ACHN (cell line): ENCODE results near the gene GNB2.
"Not testable (repeated sequence)": the region's sequence is repeated elsewhere in the genome, so short reads cannot be mapped to it uniquely, and the experiment has no call there.

Source experiments
- DNase-seq: peaks from one replicate; pipeline ENCODE4 v3.0.0-alpha.2; 2015
- in situ Hi-C: cut with HindIII; loops from 2 replicates; pipeline ENCODE4 v1.10.0; 2017; ENCODE audit warnings: low sequenced_read_pairs, low pct_ligation_motif_present, low pct_unique_long_range_greater_than_20kb

Gene GNB2

DNA sequence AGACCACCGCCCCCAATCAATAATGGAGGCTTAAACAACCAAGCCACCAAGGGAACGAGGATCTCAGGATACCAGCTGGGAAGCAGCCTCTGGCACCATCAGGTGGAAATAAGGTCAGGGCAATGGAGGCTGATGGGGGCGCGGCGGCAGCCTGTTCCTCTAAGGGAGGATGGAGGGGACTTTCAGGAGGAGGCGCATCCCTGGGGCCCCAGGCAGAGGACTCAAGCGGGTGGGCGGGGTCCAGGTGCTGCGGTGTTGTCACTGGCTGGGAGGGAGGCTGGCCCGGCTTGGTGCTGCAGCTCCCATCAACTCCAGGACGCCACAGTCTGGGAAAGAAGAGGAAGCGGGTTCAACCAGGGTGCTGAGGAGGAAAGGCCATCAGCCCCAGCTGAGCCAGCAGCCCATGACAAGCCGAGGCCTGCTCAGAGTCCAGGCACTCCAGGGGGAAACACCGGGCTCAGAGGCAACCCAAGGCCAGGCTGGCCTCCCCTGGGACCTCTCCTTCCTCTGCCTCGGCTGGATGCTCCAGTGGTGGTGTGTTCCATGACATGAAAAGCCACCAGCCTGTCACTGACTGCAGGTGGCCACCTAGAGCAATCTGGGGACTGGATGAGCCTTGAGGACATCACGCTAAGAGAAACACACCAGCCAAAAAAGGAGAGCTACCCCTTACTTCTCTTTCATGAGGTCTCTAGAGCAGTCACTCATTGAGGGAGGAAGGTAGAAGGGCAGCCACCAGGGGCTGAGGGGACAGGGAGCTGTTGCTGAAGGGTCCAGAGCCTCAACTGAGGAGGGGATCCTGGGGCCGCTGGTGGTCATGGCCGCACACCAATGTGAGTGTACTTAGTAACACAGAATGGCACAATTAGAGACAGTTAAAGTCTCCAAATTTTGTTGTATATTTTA is 15.9 kb downstream of the GNB2 start:
- in situ Hi-C loops = no loop called here
- DNase-seq = no peak

DNA sequence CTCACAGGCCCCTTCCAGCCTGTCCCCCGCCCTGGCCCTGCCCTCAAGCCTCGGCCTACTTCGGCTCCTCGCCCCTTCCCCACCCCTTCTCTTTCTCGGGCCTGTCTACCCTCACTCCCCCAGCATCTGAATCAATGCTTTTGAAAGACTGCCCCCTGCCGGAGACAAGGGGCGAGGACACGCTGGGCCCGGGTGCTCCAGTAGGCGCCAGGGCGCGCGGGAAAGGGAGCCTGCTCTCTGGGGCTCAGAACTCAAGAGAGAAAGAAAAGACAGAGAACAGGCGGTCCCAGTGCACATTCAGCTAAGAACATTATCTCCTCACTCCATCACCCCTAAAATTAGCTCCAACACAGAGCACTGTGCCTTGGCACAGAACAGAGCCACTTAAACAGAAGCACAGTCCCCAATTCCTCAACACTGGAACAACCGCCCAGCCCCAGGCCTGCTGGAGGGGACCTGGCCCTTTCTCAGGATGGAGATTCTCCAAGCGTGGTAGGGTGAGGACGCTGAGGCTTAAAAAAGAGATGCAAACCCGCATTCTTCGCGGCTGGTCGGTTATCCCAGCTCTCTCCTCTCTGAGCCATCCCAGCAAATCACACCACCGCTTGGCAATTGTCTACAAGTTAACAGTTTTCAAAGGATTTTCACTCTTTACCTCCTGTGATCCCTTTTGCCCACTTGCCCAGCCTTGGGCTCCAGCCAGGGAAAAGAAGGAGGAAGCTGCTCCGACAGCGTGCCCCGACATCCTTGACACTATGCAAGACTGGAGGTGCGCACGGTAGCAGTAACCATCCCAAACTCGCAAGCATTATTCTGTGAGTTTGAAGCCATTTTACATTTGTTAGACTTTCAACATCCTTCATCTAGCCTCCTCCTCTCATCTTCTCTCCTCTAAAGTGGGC is 18.4 kb downstream of the GNB2 start:
- DNase-seq = peak; percentile 84
- in situ Hi-C loops = no loop called here

DNA sequence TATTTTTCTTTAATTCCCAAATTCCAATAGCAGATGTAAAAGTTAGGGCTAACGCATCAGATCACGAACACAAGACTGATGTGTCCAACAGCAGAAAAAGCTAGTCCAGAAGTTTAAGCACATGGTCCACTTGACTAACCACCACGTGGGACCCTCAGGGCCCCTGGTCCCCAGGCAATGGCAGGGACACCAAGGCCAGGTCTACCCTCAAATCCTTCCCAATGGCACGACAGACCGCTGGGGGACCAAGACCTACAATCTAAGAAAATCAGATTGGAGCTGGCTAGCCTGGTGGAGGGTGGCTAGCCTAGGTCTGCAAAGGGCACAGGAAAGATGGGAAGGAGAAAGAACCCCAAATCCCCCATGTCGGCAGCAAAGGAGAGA is 19.0 kb downstream of the GNB2 start:
- in situ Hi-C loops = no loop called here
- no peak for DNase-seq

DNA sequence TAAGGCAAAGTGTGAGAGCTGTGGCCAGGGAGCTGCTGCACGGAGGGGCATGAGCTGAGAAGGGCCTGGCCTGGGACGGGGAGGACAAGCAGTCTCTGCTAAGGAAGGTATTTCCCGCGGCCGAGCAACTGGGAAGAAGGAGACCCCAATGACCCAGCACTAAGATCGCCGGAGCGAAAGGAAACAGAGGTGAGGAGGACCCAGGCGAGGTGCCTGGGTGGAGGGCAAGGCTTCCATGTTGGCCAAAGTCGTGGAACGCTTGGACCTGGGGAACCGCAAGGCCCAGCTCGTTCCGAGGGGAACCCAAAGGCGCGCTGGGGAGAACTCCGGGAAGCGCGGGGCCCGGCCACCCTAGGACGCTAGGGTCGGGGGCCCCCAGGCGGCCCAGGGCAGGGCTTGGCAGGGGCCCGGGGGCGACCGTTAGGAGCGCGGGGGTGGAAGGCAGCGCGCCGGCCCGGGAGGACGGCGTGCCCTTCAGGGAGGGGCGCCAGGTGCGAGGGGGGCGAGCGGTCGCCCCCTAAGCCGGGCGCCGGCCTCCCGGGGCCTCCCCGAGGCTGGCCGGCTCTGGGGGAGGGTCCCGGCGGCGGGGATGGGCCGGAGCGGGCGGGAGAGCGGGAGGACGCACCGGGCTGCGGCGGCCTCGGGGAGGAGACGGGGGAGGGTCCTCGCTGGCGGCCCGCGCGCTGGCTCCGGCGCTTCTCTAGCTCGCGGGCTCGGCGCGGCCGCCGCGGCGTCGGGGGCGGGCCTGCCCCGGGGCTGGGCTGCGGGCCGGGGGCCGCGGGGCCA is 20.0 kb downstream of the GNB2 start:
- in situ Hi-C loops = no loop called here
- no peak for DNase-seq

- DNase-seq = peak; percentile 80
- in situ Hi-C loops = no loop called here
These were observed 20.7 kb downstream of the GNB2 start, which contains the start of gene GIGYF1 for GRCh38 chr7:100694098-100694745. Gene GIGYF1 (minus strand): TSS chr7:100694250. CDS start chr7:100688238, 6,012 bp downstream.

DNA sequence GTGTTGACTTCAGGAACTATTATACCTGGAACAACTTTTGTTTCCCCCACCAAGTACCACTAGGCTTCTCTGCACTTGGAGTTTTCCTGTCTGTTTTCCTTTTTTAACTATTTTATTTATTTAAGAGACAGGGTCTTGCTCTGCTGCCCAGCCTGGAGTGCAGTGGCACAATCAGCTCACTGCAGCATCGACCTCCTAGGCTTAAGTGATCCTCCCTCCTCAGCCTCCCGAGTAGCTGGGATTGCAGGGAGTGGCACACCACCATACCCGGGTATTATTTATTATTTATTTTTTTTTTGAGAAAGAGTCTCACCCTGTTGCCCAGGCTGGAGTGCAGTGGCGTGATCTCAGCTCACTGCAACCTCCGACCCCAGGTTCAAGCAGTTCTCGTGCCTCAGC is 22.6 kb downstream of the GNB2 start:
- DNase-seq = no peak
- in situ Hi-C loops = no loop called here

GRCh38 chr7:100699018-100699417 is 25.5 kb downstream of the GNB2 start:
- no peak for DNase-seq
- in situ Hi-C loops = no loop called here

GRCh38 chr7:100701089-100701488 is 27.5 kb downstream of the GNB2 start:
- not testable (repeated sequence) for DNase-seq
- in situ Hi-C loops = loop anchor here (25.0 kb wide), 1 partner anchor 136 kb away; the partner anchor contains the start of gene EPHB4

- in situ Hi-C loops = loop anchor here (25.0 kb wide), 1 partner anchor 132 kb away; the partner anchor contains the start of gene EPHB4
- DNase-seq = peak; percentile 72
These were observed 31.8 kb downstream of the GNB2 start for GRCh38 chr7:100705320-100705752.

DNA sequence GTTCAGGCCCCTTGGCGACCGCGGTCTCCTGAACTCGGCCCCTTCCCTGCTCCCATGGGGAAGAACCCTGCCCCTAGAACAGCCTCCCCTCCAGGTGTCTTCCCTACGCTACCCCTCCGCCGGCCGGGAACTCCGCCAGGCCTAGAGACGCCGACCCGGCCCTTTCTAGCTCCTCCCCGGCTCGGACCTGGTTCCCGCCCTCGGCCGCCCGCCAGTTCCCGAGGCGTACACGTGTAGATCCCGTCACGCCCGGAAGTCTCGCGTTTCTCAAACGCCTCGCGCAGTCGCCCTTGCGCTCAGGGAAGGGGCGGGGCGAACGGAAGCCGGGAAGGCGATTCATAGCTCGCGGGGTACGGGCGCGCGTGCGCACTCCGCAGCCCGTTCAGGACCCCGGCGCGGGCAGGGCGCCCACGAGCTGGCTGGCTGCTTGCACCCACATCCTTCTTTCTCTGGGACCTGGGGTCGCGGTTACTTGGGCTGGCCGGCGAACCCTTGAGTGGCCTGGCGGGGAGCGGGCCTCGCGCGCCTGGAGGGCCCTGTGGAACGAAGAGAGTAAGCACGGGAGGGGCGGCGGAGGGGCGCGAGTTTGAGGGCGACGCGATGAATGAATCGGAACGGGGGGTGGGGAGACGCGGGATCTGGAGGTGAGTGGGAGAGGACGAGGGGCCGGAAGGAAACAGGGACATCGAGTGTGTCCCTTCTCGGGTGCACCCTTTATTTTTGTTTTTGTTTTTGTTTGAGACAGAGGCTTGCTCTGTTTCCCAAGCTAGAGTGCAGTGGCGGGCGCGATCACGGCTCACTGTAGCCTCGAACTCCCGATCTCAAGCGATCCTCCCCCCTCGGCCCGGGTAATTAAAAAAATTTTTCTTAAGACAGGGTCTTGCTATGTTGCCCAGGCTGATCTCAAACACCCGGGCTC is 32.5 kb downstream of the GNB2 start, which contains the start of gene POP7:
Gene POP7 (plus strand): TSS at position 369 of the 919 bp plus-strand sequence. CDS start 710 bp downstream, outside the sequence.
- in situ Hi-C loops = loop anchor here (25.0 kb wide), 1 partner anchor 131 kb away; the partner anchor contains the start of gene EPHB4
- DNase-seq = peak; percentile 100

- in situ Hi-C loops = loop anchor here (25.0 kb wide), 1 partner anchor 131 kb away; the partner anchor contains the start of gene EPHB4
- no peak for DNase-seq
These were observed 33.3 kb downstream of the GNB2 start for GRCh38 chr7:100706672-100707311.

GRCh38 chr7:100708395-100708794 is 34.9 kb downstream of the GNB2 start:
- in situ Hi-C loops = loop anchor here (25.0 kb wide), 1 partner anchor 129 kb away; the partner anchor contains the start of gene EPHB4
- DNase-seq = no peak

DNA sequence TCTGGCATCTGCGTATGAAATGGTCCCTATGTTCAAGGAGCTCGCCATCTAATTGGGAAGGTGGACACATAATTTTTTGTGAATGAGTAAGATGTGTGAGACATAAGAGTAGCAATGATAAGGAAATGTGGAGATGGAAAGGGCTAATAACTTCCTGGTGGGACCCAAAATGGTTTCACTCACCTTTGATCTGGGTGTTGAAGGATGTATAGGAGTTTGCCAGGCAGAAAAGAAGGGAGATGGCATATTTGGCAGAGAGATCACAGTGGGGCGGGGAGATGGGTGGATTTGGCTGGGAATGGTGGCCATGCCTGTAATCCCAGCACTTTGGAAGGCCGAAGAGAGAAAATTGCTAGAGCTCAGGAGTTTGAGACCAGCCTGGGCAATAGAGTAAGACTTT is 36.9 kb downstream of the GNB2 start:
- in situ Hi-C loops = loop anchor here (25.0 kb wide), 1 partner anchor 127 kb away; the partner anchor contains the start of gene EPHB4
- DNase-seq = no peak

DNA sequence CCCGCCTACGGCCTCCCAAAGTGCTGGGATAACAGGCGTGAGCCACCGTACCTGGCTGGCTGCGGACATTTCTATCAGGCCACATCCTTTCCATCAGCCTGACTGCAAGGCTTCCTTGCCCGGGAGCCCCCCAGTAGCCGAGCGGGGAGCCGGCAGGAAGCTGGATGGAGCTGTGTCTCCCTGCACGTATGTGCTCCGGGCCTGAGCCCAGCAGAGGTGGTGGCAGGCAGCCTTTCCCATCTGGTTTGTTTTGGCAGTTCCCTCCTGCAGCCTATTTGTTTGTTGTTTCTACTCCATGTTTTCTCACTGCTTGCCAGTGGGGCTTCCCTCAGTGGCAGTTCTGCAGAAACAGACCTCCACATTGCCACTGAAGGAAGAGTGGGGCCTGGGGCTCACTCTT is 37.8 kb downstream of the GNB2 start:
- in situ Hi-C loops = loop anchor here (25.0 kb wide), 1 partner anchor 126 kb away; the partner anchor contains the start of gene EPHB4
- DNase-seq = no peak

DNA sequence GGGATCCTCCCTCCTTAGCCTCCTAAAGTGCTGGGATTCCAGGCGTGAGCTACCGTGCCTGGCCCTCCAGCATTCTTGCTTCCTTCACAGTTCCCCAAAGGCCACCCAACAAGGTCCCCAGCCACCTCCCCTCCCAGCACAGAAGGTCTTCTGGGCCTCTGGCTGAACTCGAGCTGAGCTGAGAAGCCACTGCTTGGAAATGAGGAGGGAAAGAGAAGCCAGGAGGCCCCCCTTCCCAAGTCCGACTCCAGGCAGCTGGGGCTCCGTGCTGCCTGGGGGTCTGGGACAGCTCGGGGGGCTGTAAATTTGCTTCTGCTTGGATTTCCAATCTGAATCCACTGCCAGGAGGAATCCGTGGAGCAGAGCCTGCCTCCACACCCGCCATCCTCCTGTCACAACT is 41.2 kb downstream of the GNB2 start:
- DNase-seq = no peak
- in situ Hi-C loops = loop anchor here (25.0 kb wide), 1 partner anchor 123 kb away; the partner anchor contains the start of gene EPHB4

- not testable (repeated sequence) for DNase-seq
- in situ Hi-C loops = loop anchor here (25.0 kb wide), 1 partner anchor 120 kb away; the partner anchor contains the start of gene EPHB4
These were observed 43.5 kb downstream of the GNB2 start for GRCh38 chr7:100717073-100717472.
